PC-3 (cell line): Measurements from ENCODE around the gene HOXC4. TPM values are rescaled to one million over a fixed set of nuclear protein-coding genes. Genes with fewer than 3 reads are reported as not detected.

ENCODE experiments used
- ATAC-seq: fragments of 200-7000 bp; cut with Tn5 transposase; 2 replicates; pipeline ENCODE4 v1.9.1; 2020; ENCODE audit warnings: mild to moderate bottlenecking, moderate library complexity
- BruUV-seq: library from RNA; stranded (reverse); fragments of 400-500 nt; replicated peaks from 2 replicates; lab custom pipeline; 2021; lab: Mats Ljungman, UMichigan
- CTCF ChIA-PET: fragments of 300-600 bp; sonication (Branson Sonifier 250); formaldehyde crosslinking; loops from one replicate; lab custom pipeline; 2022; ENCODE audit warnings: antibody characterized with exemption; lab: Charles Lee
- POLR2A ChIA-PET: fragments of 300-600 bp; sonication (Branson Sonifier 250); formaldehyde crosslinking; loops from one replicate; lab custom pipeline; 2022; ENCODE audit warnings: antibody characterized with exemption; ENCODE audit not compliant: unreplicated experiment; lab: Charles Lee
- DNase-seq: peaks from one replicate; pipeline ENCODE4 v3.0.0-alpha.2; 2015
- H2AFZ ChIP-seq: fragments of 300-600 bp; sonication (generic); 2 replicates; pipeline ENCODE4 v1.6.0; 2016; ENCODE audit warnings: antibody characterized with exemption, low read length
- H3F3A ChIP-seq: fragments of 300-600 bp; sonication (generic); one replicate; pipeline ENCODE4 v1.6.0; 2017; ENCODE audit warnings: antibody characterized with exemption, low read length, control low read depth, mild to moderate bottlenecking; ENCODE audit not compliant: unreplicated experiment
- H3K27ac ChIP-seq: fragments of 300-600 bp; sonication (generic); 2 replicates; pipeline ENCODE4 v1.5.1; 2016; ENCODE audit warnings: mild to moderate bottlenecking, low read length
- H3K27me3 ChIP-seq: fragments of 300-600 bp; sonication (generic); 2 replicates; pipeline ENCODE4 v1.6.1; 2016; ENCODE audit warnings: low read length, mixed read lengths
- H3K36me3 ChIP-seq: fragments of 300-600 bp; sonication (generic); 2 replicates; pipeline ENCODE4 v1.6.1; 2016; ENCODE audit warnings: low read depth, mixed run types, low read length, mixed read lengths
- H3K4me1 ChIP-seq: fragments of 300-600 bp; sonication (generic); 2 replicates; pipeline ENCODE4 v1.5.1; 2016; ENCODE audit warnings: low read length; ENCODE audit not compliant: insufficient read depth
- H3K4me2 ChIP-seq: fragments of 300-600 bp; sonication (generic); 2 replicates; pipeline ENCODE4 v1.6.0; 2016; ENCODE audit warnings: low read length
- H3K4me3 ChIP-seq: fragments of 300-600 bp; sonication (generic); 2 replicates; pipeline ENCODE4 v1.5.1; 2016; ENCODE audit warnings: mild to moderate bottlenecking, low read length, mixed read lengths
- H3K79me2 ChIP-seq: fragments of 300-600 bp; sonication (generic); 2 replicates; pipeline ENCODE4 v1.6.1; 2017; ENCODE audit warnings: low read length, mixed read lengths
- H3K9ac ChIP-seq: fragments of 300-600 bp; sonication (generic); 2 replicates; pipeline ENCODE4 v1.6.0; 2016; ENCODE audit warnings: mild to moderate bottlenecking, low read length
- H3K9me2 ChIP-seq: fragments of 300-600 bp; sonication (generic); replicated peaks from 2 replicates; pipeline ENCODE4 v1.6.1; 2016; ENCODE audit warnings: mixed run types, low read length, mixed read lengths
- H3K9me3 ChIP-seq: fragments of 300-600 bp; sonication (generic); 2 replicates; pipeline ENCODE4 v1.6.1; 2016; ENCODE audit warnings: low read length, mixed read lengths
- H4K20me1 ChIP-seq: fragments of 300-600 bp; sonication (generic); 2 replicates; pipeline ENCODE4 v1.6.1; 2016; ENCODE audit warnings: low read length, mixed read lengths
- EZH2 ChIP-seq: fragments of 300-600 bp; sonication (generic); IDR thresholded peaks from one replicate; pipeline ENCODE4 v1.6.1; 2017; ENCODE audit warnings: antibody characterized with exemption, mild to moderate bottlenecking, low read length; ENCODE audit not compliant: unreplicated experiment
- EZH2phosphoT487 ChIP-seq: fragments of 300-600 bp; sonication (generic); IDR thresholded peaks from 2 replicates; pipeline ENCODE4 v1.6.1; 2018; ENCODE audit warnings: mild to moderate bottlenecking, antibody characterized with exemption, low read length, borderline replicate concordance
- intact Hi-C: fragments of 100-400 bp; cut with micrococcal nuclease; formaldehyde crosslinking; loops from 2 replicates; pipeline ENCODE4 v1.9.0; 2023
- total RNA-seq: library from RNA; depleted of rRNA; stranded (reverse); fragments of >200 nt; gene quantifications from 2 replicates; pipeline ENCODE4 v1.2.3, GENCODE V29; 2014
- TF ChIP-seq, protein P1 (sequence below): fragments of 300-600 bp; sonication (generic); conservative IDR thresholded peaks from 2 replicates; pipeline ENCODE4 v1.5.1; 2017; ENCODE audit warnings: antibody characterized with exemption, low read depth, mild to moderate bottlenecking, low read length

The HOXC4 gene
- total RNA-seq, 1 experiment from 2014 or later = 1.8 TPM

- Histone ChIP-seq H3K27ac (no peak overlapping the region), H3F3A (no peaks in the 10 kb centered on the region), H3K4me3 (no peak overlapping the region), H3K4me2 (no peak overlapping the region), H3K4me1 (peaks cover 6% of the 10 kb centered on the region), H3K36me3 (no peaks in the 10 kb centered on the region), H3K9me2 (no peaks in the 10 kb centered on the region), H3K9ac (no peak overlapping the region), H3K9me3 (no peaks in the 10 kb centered on the region), H2AFZ (no peak overlapping the region), H4K20me1 (no peaks in the 10 kb centered on the region), H3K27me3 (peaks cover 6% of the 10 kb centered on the region; the same call in 1 of the 2 replicates), H3K79me2 (no peaks in the 10 kb centered on the region)
- ChIA-PET POLR2A (no interaction called here), CTCF (no interaction called here)
- TF ChIP-seq, protein P1, sequence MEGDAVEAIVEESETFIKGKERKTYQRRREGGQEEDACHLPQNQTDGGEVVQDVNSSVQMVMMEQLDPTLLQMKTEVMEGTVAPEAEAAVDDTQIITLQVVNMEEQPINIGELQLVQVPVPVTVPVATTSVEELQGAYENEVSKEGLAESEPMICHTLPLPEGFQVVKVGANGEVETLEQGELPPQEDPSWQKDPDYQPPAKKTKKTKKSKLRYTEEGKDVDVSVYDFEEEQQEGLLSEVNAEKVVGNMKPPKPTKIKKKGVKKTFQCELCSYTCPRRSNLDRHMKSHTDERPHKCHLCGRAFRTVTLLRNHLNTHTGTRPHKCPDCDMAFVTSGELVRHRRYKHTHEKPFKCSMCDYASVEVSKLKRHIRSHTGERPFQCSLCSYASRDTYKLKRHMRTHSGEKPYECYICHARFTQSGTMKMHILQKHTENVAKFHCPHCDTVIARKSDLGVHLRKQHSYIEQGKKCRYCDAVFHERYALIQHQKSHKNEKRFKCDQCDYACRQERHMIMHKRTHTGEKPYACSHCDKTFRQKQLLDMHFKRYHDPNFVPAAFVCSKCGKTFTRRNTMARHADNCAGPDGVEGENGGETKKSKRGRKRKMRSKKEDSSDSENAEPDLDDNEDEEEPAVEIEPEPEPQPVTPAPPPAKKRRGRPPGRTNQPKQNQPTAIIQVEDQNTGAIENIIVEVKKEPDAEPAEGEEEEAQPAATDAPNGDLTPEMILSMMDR = no peak
- TF ChIP-seq EZH2 = no peak
- TF ChIP-seq EZH2phosphoT487 = no peak
- no peak for ATAC-seq
- DNase-seq = no peak
- BruUV-seq = no TSS peak
- intact Hi-C loops = no loop called here
Observed at GRCh38 chr12:54046809-54047159, 6.9 kb upstream of the HOXC4 start.

DNA sequence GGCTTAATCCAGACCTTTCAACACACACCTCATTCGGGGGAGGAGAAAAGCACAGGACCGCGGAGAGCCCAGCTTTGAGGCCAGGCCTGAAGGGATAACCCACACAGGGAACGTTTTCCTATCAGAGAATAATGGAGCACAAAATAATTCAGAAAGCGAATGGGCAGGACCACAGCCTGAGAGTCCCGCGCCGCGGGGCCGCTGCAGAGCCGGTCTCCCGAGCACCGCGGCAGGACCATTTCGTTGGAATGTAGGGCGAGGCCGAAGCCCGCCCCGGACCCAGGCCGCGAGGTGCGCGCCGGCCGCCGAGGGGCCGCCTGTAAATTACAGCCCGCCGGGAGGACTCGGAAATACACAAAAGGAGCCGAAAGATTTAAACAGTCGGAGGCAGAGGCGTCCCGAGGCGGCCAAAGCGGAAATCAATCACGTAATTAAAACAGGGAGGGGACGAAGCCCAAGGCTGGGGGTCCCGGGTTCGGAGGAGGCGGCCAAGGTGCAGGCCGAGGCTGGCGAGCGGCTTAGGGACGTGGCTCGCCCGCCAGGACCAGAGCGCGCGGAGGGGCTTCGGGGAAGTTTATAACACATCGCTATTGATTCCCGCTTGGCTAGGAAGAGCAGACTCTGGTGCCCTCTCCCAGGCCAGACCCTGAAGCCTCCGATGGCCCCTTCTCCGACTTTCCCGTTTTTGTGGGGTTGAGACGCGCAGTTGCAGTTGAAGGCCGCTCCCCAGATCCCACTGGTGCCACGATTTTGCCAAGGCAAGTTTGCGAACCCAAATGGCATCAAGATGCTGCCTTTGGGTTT, 6.3 kb upstream of the HOXC4 start:
- intact Hi-C loops = no loop called here
- Histone ChIP-seq H3K36me3 (no peaks in the 10 kb centered on the region), H3K9me3 (no peaks in the 10 kb centered on the region), H3K79me2 (no peaks in the 10 kb centered on the region), H3K4me1 (peaks cover 11% of the 10 kb centered on the region), H3K27ac (no peak overlapping the region), H3F3A (no peaks in the 10 kb centered on the region), H4K20me1 (no peaks in the 10 kb centered on the region), H3K27me3 (peaks cover 8% of the 10 kb centered on the region; the same call in 1 of the 2 replicates), H3K4me3 (no peak overlapping the region), H2AFZ (no peak overlapping the region), H3K4me2 (no peak overlapping the region), H3K9me2 (no peaks in the 10 kb centered on the region), H3K9ac (no peak overlapping the region)
- ATAC-seq = no peak
- no peak for DNase-seq
- POLR2A ChIA-PET = no interaction called here
- TF ChIP-seq, protein P1 = no peak
- TF ChIP-seq EZH2 (no peak), EZH2phosphoT487 (no peak)
- CTCF ChIA-PET = no interaction called here
- BruUV-seq = no TSS peak

DNA sequence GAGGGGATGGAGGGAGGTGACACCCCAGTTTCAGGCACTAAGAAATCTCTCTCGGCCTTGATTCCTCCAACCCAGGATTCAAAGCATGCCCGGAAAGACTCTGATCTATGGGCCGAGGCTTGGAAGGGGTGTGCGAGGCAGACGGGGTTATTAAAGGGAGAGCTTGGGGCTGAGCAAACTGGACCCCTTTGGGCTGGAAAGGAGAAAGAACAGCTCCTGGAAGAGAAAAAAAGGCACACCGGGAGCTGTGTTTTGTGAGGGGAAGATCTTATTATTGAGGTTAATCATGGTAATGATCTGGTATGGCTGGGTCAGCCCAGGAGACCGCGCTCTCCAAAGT, 5.7 kb upstream of the HOXC4 start:
- Histone ChIP-seq H2AFZ (no peak overlapping the region), H3K27ac (no peak overlapping the region), H3K4me3 (no peak overlapping the region), H3K27me3 (peaks cover 8% of the 10 kb centered on the region; the same call in 1 of the 2 replicates), H3K9me3 (no peaks in the 10 kb centered on the region), H4K20me1 (no peaks in the 10 kb centered on the region), H3K4me1 (peaks cover 17% of the 10 kb centered on the region), H3K9ac (no peak overlapping the region), H3K9me2 (no peaks in the 10 kb centered on the region), H3K36me3 (no peaks in the 10 kb centered on the region), H3K4me2 (no peak overlapping the region), H3F3A (no peaks in the 10 kb centered on the region), H3K79me2 (no peaks in the 10 kb centered on the region)
- BruUV-seq = no TSS peak
- intact Hi-C loops = no loop called here
- ATAC-seq = no peak
- POLR2A ChIA-PET = no interaction called here
- TF ChIP-seq EZH2 (no peak), EZH2phosphoT487 (no peak)
- TF ChIP-seq, protein P1 = no peak
- CTCF ChIA-PET = no interaction called here
- no peak for DNase-seq
